Activated CD8-positive, alpha-beta memory T cell treated with anti-CD3 and anti-CD28 coated beads, Interleukin-2, amount 50 U/mL, for 24 hours (primary cell): ENCODE measurements around the gene DHRS7B.

Experiments
- DNase-seq: peaks from one replicate; pipeline ENCODE4 v3.0.0-alpha.2; 2020; ENCODE audit errors: extremely low read depth

The DHRS7B gene

DNA sequence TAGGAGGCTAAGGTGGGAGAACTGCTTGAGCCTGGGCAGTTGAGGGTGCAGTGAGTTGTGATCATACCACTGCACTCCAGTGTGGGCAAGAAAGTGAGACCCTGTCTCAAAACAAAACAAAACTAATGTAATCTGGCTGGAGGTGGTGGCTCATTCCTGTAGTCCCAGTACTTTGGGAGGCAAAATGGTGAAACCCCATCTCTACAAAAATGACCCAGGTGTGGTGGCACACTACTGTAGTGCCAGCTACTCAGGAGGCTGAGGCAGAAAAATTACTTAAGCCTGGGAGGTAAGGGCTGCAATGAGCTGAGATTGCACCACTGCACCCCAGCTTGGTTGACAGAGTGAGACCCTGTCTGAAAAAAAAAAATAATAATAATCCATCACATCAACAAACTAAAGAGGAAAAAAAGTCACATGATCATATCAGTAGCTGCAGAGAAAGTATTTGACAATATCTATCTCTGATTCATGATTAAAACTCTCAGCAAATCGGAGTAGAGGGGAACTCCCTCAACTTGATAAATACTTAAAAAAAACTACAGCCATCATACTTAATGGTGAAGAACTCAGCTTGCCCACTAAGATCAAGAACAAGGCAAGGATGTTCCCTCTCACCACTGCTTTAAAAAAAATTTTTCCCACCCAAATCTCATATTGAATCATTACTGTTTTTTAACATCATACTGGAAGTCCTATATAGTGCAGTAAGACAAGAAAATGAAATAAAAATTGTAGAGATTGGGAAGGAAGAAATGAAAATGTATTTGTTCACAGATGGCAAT is 31.0 kb downstream of the DHRS7B start:
- DNase-seq, result no peak

DNA sequence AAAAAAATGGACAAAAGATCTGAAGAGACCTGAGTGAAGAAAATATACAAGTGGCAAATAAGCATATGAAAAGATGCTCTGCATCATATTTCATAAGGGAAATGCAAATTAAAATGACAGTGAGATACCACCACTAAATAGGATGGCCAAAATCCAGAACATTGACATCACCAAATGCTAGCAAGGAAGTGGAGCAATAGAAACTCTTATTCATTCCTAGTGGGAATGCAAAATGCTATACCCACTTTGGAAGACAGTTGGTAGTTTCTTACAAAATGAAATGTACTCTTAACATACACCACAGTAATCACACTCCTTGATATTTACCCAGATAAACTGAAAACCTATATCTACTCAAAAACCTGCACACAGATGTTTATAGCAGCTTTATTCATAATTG is 33.6 kb downstream of the DHRS7B start:
- DNase-seq, result no peak

GRCh38 chr17:21161498-21162393 is 35.0 kb downstream of the DHRS7B start:
- no peak for DNase-seq

DNA sequence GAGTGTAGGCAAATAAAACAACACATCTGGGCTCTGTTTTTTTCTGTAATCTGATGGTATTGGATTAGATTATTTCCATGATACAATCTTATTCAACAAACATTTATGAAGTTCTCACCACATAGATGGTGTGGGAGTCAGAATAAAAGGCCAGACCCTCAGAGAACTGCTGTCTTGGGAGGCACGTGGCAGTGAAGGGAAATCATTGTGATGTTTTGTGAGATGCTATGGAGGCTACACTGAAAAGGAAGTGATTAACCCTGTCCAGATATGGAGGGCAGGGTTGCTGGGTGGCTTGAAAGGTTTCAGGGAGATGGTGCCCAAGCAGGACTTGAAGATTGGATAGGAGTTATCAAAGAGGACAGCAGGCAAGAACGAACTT is 35.6 kb downstream of the DHRS7B start:
- no peak for DNase-seq

GRCh38 chr17:21163101-21163500 is 36.3 kb downstream of the DHRS7B start:
- no peak for DNase-seq

GRCh38 chr17:21164216-21164615 is 37.5 kb downstream of the DHRS7B start:
- no peak for DNase-seq

DNA sequence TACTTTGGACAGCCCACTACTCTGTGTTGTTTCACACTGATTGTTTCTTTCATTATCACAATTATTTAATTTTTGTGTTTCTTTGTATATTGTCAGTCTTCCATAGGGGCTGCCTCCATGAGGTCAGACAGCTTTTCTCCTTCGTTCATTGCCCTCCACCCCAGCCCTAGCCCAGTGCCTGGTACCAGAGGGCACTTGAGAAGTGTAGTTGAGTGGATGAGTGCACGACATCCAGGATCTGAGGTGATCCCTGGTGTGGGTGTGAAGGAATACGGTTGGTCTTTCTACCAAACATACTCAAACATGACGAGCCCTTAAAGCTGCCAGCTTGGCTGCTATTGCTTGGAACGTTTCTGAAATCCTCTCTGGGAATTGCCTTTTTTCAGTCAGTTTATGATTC is 37.9 kb downstream of the DHRS7B start:
- DNase-seq, result no peak

DNA sequence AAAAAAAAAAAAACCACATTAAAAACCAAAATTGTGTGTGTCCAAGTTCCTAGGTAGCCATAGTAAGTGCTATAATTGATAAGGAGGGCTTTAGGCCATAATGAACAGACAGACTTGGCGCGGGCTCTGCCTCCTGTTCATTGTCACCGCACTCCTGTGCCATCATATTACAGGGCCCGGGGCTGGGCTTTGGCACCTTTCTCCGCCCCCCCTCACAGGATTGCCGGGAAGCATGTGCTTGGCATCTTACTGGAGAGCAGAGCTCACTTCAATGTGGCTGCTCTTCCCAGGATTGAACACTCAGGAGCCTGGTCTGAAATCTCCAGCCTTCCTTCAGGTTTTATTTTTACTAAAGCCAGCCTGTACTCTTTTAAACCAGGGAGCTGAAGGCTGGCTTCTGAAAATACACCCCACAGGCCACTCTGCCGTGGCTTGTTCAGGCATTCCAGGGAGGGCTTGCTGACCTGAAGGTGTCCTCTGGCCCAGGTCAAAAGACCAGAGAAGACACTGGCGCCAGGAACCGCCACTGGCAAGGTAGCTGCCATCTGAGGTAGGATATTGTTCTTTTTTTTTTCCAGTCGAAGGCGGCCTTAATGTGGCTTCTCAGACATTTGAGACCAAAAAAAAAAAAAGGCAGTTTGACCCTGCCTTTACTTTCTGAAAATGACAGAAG is 39.3 kb downstream of the DHRS7B start:
- DNase-seq, result no peak

DNA sequence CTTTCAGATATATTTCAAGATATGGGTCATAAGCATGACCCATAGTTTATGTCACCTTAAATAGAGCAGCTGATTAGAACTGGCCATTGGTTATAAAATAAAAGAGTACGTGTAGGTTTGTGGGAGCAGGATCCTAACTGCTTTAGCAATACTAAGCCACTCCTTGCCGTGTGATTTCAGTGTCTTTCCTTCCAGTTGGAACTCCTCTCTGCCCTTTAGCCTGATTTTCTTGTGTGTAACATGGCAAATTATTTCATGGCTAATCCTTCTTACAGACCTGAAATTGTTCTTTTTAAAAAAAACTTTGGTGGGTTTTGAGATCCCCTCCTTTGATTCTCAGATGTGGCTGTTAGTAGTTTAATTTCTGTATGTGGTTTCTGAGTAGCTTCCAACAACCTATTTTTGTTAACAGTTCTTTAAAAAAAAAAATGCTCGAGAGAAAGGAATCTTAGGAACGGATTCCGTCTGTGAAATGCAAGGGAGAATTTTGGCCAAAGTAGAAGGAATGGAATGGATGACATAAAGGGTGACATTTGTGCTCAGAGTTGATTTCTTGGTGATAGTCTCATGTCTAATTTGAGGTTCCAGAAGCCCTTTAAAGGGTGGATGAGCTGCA is 39.9 kb downstream of the DHRS7B start:
- DNase-seq, result no peak

DNA sequence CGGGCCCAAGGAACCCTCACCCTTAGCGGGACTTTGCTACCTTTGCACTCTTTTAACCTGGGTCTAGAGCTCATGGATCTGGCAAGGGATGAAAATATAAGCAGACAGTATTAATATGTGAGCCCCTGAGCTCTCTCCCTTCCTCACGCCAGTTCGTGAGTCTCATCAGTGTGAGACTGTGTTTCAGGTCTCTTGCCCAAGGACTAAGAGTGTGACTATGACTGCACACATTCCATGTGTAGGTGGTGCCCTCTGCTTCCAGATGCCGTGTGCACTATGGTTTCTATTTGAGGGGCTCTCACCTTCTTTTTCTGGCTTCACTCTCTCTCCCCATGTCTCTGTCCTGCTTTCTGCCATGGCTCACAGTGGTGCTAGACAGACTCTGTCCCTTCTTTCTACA is 40.5 kb downstream of the DHRS7B start:
- DNase-seq, result no peak

DNA sequence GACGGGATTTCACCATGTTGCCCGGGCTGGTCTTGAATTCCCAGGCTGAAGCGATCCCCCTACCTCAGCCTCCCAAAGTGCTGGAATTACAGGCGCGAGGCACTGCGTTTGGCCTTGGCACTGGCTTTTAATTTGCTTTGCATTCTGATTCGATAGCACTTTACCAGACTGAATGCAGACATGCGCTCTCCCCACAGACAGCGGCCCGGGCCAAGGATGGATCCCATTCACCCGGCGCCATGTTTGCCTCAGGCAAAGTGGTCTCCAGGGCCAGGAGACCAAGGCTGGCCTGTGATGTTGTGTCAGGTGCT is 41.7 kb downstream of the DHRS7B start:
- DNase-seq, result no peak

DNA sequence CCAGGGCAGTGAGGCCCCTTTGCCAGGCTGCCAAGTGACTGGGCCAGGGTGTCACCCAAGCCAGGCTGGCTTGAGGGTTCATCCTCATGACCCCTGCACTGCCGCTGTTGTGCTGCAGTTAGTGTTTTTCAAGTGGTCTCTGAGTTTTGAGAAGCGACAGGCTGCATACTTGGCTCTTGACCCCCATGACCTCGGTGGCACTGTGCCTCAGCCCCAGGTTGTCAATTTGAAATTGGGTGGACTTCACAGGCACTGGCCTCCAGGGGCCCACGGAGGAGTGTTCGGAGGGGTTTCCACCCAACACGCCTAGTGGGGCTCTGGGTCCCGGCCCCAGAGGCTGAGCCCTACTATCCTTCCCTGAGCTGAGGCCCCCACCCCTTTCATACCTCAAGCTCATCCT is 42.7 kb downstream of the DHRS7B start:
- DNase-seq, result no peak

DNA sequence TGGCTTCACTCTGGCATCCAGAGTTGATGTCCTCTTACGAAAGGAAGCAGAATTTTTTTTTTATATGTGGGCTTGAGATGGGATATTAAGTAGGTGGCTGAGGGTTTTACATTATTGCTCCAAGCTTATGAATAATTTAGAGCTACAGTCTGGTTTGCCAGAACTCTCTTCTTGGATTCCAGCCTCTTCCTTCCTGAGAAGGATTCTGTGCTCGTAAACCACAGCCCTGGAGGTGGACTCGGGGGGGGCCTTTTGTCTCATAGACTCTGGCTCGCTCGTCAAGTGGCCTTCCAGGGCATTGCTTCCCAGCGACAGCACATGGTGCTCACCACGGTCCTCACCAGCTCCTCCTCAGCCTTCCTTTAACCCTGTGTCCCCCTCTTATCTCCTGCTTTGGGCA is 44.0 kb downstream of the DHRS7B start:
- no peak for DNase-seq

DNA sequence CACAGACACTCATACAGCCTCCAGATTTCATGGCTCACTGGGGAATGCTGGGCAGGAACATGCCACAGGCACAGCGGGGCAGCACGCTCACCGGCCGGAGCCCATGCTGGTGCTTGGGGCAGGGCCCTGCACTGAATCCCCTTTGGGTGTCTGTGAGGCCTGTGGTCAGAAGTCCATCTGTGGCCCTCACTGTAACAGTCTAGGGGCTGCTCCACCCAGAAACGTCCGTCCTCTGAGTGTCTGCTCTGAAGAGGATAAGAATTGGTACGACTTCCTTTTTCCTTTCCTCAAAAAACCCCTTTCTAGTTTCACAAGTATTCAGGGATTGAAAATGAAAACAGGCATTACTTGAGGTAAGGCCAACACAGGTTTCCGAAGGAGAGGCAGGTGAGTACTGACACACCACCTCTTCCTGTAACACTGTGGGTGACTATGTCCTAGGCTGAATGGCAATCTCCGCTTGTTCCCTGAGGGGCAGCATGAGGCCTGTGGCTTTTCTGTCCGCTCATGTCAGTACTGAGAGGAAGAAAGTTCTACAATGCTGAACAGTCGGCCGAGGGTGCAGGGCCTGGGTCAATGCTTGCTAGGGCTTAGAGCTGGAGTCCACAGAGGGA is 44.7 kb downstream of the DHRS7B start:
- no peak for DNase-seq

DNA sequence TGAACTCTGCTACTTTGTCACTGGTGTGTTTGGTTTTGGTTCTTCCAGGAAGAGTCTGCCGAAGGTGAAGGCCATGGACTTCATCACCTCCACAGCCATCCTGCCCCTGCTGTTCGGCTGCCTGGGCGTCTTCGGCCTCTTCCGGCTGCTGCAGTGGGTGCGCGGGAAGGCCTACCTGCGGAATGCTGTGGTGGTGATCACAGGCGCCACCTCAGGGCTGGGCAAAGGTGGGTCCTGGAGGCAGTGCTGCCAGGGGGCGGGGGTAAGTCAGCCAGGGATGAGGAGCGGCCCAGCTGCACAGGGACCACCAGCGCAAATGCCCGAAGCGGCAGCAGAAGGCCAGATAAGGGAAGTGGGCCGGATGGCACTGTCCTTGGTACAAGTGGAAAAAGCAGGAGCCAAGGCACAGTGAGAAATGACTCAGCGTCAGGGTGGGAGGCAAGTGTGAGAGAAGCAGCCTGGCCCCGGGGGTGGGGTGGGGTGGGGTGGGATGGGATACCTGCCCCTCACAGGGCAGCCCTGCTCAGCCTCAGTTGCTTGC is 45.3 kb downstream of the DHRS7B start:
- no peak for DNase-seq

DNA sequence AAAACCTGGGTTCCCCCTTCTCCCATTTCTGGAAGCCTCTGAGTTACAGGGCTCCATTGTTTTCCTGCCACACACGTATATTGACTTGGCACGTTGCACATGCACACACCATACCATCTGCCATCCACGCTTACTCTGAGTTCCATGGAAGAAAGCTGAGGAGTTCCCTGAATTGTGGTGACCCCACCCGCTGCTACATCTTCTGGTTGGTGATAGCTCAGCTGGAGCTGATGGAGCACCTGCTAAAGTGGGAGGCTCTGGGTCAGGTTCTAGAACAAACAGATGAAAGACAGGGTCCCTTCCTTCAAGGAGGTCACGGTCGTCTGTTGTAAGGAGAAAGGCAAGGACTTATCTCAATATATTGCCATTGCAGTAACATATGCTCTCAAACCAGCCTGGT is 46.1 kb downstream of the DHRS7B start:
- no peak for DNase-seq

GRCh38 chr17:21173543-21173942 is 46.8 kb downstream of the DHRS7B start:
- DNase-seq, result no peak

- DNase-seq, result no peak
Observed at GRCh38 chr17:21174186-21174585, 47.4 kb downstream of the DHRS7B start.

DNA sequence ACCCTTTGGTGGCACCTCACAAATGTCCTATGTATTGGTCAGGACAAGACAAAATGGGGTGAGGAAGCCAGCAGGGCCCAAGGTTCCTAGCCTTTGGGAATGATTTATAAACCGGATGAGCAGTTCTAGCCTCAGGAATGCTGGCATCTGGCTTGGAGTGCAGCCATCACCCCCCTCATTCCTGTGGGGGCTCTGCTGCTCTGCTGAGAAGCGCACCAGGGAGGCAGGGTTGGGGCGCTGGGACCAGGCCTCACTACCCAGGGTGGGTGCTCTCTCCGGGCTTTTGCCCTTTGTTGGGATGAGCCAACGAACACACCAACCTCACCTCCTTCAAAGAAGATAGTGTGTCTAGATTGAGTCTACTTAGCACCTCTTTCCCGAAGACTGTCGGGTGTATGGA is 47.9 kb downstream of the DHRS7B start:
- DNase-seq, result no peak

DNA sequence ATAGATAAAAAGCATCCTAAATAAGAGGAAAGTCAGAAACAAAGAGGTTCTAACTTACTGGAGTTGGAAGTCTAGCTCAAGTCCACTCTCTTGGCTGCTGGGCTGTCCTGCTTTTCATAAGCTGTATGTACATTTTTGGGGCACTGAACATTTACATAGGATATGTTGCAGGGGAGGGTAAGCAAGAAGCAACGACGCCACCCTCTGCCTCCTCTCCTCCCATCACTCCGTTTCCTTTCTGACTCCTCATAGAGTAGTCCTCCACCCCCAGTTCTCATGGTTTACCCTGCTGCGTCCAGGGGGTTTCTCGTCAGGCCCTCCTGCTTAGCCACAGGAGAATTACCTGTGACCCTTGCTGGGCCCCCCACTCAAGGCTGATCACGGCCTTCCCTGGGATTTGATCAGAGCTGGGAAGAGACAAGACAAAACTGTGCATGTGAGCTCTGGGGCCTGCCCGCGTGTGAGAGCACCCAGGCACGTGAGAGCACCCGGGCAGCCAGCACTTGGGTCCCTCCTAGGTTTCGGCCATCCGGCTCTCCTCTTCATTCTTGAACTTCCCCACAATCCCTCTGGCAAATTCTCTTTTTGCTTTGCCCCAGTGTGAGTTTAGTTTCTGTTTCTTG is 50.1 kb downstream of the DHRS7B start:
- DNase-seq, result no peak

GRCh38 chr17:21177401-21177800 is 50.6 kb downstream of the DHRS7B start:
- DNase-seq, result no peak
